ENCODE measurements around the gene KLHL1. TPM values are rescaled to one million over a fixed set of nuclear protein-coding genes. Genes with fewer than 3 reads are reported as not detected.

Gene KLHL1
- total RNA-seq, 4 donors from 2014 or later, result not detected

DNA sequence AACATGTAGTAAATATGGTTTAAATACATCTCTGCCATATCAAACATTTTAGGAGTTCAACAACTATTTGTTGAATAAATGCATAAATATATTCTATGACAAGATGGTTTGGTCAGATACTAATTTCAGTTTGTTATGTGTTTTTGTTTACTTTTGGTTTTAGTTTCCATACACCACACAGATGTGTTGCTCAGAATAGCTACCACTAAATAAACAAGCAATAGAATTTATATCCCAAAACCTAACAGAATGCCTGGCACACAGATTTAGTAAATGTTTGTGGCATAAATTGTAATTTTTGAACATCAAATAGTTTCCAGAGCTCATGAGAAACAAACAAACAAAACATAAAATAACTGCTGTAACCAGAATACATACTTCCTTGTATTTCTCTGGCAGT lies 127.5 kb downstream of the KLHL1 start:
- H3K36me3 ChIP-seq, result no peaks in the 10 kb centered on the region
- no peak for DNase-seq
- intact Hi-C loops (cut with DNase I; ENCODE audit: low total_unique reads), result no loop called here
- no peak overlapping the region for H3K4me3 ChIP-seq
- no peaks in the 10 kb centered on the region for H3K9me3 ChIP-seq
- H3K27ac ChIP-seq, result no peak overlapping the region
- H3K27me3 ChIP-seq, result peaks cover 0 to 3% of the 10 kb centered on the region in 2 donors
- TF ChIP-seq POLR2A (IDR thresholded peaks at IDR 0.05), result no peak
- TF ChIP-seq, protein P1, sequence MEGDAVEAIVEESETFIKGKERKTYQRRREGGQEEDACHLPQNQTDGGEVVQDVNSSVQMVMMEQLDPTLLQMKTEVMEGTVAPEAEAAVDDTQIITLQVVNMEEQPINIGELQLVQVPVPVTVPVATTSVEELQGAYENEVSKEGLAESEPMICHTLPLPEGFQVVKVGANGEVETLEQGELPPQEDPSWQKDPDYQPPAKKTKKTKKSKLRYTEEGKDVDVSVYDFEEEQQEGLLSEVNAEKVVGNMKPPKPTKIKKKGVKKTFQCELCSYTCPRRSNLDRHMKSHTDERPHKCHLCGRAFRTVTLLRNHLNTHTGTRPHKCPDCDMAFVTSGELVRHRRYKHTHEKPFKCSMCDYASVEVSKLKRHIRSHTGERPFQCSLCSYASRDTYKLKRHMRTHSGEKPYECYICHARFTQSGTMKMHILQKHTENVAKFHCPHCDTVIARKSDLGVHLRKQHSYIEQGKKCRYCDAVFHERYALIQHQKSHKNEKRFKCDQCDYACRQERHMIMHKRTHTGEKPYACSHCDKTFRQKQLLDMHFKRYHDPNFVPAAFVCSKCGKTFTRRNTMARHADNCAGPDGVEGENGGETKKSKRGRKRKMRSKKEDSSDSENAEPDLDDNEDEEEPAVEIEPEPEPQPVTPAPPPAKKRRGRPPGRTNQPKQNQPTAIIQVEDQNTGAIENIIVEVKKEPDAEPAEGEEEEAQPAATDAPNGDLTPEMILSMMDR (IDR thresholded peaks at IDR 0.05), result no peak
- no peaks in the 10 kb centered on the region for H3K4me1 ChIP-seq

DNA sequence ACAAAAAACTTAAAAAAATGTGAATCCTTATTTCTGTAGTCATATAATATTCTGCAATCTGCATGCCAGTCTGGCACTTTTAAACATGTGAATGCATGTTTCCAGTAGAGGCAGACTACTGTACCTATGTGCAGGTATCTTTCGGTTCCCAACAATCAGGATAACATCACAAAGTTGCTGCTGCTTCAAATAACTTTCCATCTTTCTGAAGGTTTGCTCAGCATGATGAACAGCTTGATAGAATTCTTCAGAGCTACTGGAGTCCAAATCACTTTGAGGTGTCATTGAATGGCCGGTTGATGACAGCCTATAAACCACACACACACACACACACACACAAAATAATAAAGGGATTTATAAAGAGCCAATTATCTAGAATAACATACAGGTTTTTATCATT lies 132.8 kb downstream of the KLHL1 start:
- no peaks in the 10 kb centered on the region for H3K36me3 ChIP-seq
- H3K4me3 ChIP-seq, result no peak overlapping the region
- no peaks in the 10 kb centered on the region for H3K4me1 ChIP-seq
- intact Hi-C loops (cut with DNase I; ENCODE audit: low total_unique reads), result no loop called here
- H3K9me3 ChIP-seq, result no peaks in the 10 kb centered on the region
- no peak overlapping the region for H3K27ac ChIP-seq
- TF ChIP-seq, protein P1 (IDR thresholded peaks at IDR 0.05), result no peak
- no peak for TF ChIP-seq POLR2A (IDR thresholded peaks at IDR 0.05)
- no peaks in the 10 kb centered on the region for H3K27me3 ChIP-seq
- DNase-seq, result no peak

DNA sequence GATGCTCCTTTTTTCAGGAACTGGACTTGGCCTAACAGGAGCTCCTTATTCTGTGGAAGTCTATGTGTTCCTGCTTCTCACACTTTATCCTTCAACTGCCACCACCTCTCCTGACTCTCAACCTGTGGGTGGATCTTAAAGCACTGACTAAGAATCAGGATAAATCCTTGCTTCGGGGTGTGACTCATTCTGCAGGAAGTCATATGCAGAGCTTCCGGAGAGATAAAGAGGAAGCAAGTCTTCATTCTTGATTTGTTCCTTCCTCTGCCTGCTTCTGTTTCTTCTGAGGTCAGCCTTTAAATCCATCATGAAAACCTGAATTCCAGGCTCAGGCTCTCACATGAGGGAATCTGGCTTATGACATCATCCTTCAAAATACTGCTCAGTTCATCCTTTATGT lies 137.7 kb downstream of the KLHL1 start:
- H3K36me3 ChIP-seq, result no peaks in the 10 kb centered on the region
- no peaks in the 10 kb centered on the region for H3K4me1 ChIP-seq
- no peak for TF ChIP-seq POLR2A (IDR thresholded peaks at IDR 0.05)
- TF ChIP-seq, protein P1 (IDR thresholded peaks at IDR 0.05), result no peak
- no peak overlapping the region for H3K4me3 ChIP-seq
- H3K27ac ChIP-seq, result no peak overlapping the region
- no peaks in the 10 kb centered on the region for H3K27me3 ChIP-seq
- H3K9me3 ChIP-seq, result no peaks in the 10 kb centered on the region
- intact Hi-C loops (cut with DNase I; ENCODE audit: low total_unique reads), result no loop called here
- DNase-seq, result no peak

DNA sequence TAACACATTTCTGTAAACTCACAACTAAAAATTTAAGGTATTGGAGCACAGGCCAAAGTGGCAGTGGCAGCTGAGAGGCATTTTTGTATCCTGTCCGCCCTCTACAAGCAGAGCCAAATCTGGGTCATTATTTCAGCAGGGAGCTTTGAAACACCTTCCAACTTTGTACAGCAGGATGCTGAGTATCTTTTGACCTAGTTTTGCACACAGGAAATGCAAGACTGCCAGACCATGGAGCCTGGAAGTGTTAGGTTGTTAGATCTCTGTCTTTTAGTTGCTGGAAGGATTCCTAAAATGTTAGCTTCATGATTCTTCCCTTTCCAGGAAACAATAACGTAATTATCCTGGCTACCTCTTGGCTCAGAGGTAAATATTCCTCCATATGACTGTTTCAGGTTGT lies 149.2 kb downstream of the KLHL1 start:
- TF ChIP-seq POLR2A (IDR thresholded peaks at IDR 0.05), result no peak
- TF ChIP-seq, protein P1 (IDR thresholded peaks at IDR 0.05), result no peak
- Histone ChIP-seq H3K27me3 (no peaks in the 10 kb centered on the region), H3K4me3 (no peak overlapping the region), H3K4me1 (no peaks in the 10 kb centered on the region), H3K36me3 (no peaks in the 10 kb centered on the region), H3K9me3 (no peaks in the 10 kb centered on the region), H3K27ac (no peak overlapping the region)
- no peak for DNase-seq
- intact Hi-C loops (cut with DNase I; ENCODE audit: low total_unique reads), result no loop called here

DNA sequence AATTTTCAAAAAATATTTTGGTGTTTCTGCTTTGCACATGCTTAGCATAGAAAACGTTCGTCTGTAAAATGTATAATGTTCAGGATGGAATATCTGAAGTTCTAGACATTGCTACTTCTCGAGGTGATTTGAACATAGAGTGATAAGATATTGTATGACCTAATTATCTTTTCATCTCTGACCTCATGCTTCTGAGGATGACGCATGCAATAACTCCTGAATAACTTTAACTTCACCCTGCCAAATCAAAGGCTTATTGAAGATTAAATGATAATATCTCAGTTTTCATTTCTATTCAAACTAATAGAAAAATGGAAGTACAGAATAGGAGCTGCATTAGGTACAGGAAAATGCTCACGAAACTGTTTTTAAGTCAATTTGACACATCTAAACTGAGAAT lies 151.4 kb downstream of the KLHL1 start:
- DNase-seq, result no peak
- Histone ChIP-seq H3K4me3 (no peak overlapping the region), H3K36me3 (no peaks in the 10 kb centered on the region), H3K4me1 (no peaks in the 10 kb centered on the region), H3K27me3 (no peaks in the 10 kb centered on the region), H3K27ac (no peak overlapping the region), H3K9me3 (no peaks in the 10 kb centered on the region)
- intact Hi-C loops (cut with DNase I; ENCODE audit: low total_unique reads), result no loop called here
- TF ChIP-seq POLR2A (IDR thresholded peaks at IDR 0.05), result no peak
- TF ChIP-seq, protein P1 (IDR thresholded peaks at IDR 0.05), result no peak

Data from uterus (tissue), 4 donors.